Measurements from ENCODE around the gene GOLGA8N. TPM values are rescaled to one million over a fixed set of nuclear protein-coding genes. Genes with fewer than 3 reads are reported as not detected.
"Not testable (repeated sequence)": the region's sequence is repeated elsewhere in the genome, so short reads cannot be mapped to it uniquely, and the experiment has no call there.

The GOLGA8N gene
- total RNA-seq, 1 donor from 2014 or later, result 13.8 TPM

- H3K36me3 ChIP-seq; H3K4me1 ChIP-seq; H3K9me3 ChIP-seq; H3K27me3 ChIP-seq; intact Hi-C loops (cut with DNase I): not testable (repeated sequence)
- peak in 1 of 2 donors; percentile 89 for TF ChIP-seq POLR2AphosphoS5 (IDR thresholded peaks at IDR 0.05; ENCODE audit: insufficient read depth in 1 of 2, low read depth in 1 of 2)
- peak within 1 kb of the TSS; percentile 53 to 58 for H3K4me3 ChIP-seq
- DNase-seq (ENCODE audit: extremely low spot score in 2 of 2), result peak in 1 of 2 donors; percentile 87
- peak within 1 kb of the TSS; percentile 66 for H3K27ac ChIP-seq
Measured at GRCh38 chr15:32615051-32615870, 22.0 kb downstream of the GOLGA8N start, which contains the start of gene ARHGAP11A. ARHGAP11A (plus strand) TSS chr15:32615504; CDS start chr15:32616212, 708 bp downstream.

GRCh38 chr15:32615871-32616426 is 22.7 kb downstream of the GOLGA8N start:
- DNase-seq (ENCODE audit: extremely low spot score in 2 of 2); intact Hi-C loops (cut with DNase I): not testable (repeated sequence)
- peak overlapping the region; percentile 50 for H3K27ac ChIP-seq

GRCh38 chr15:32636410-32636809 is 43.2 kb downstream of the GOLGA8N start:
- DNase-seq (ENCODE audit: extremely low spot score in 2 of 2), result no peak
- no peaks in the 10 kb centered on the region for H3K27me3 ChIP-seq
- H3K9me3 ChIP-seq, result no peaks in the 10 kb centered on the region
- no peak overlapping the region for H3K4me3 ChIP-seq
- intact Hi-C loops (cut with DNase I), result no loop called here
- no peak overlapping the region for H3K27ac ChIP-seq
- no peaks in the 10 kb centered on the region for H3K4me1 ChIP-seq
- no peak for TF ChIP-seq CTCF (IDR thresholded peaks at IDR 0.05)
- no peaks in the 10 kb centered on the region for H3K36me3 ChIP-seq

More at GRCh38 chr15:32615871-32616426, 22.7 kb downstream of the GOLGA8N start:
- not testable (repeated sequence) for H3K4me1 ChIP-seq, H3K36me3 ChIP-seq, H3K27me3 ChIP-seq, H3K9me3 ChIP-seq
- peak overlapping the region; percentile 53 to 58 for H3K4me3 ChIP-seq

GRCh38 chr15:32636908-32637567 is 43.8 kb downstream of the GOLGA8N start:
- no peak for TF ChIP-seq CTCF (IDR thresholded peaks at IDR 0.05)
- TF ChIP-seq POLR2AphosphoS5 (IDR thresholded peaks at IDR 0.05; ENCODE audit: insufficient read depth in 1 of 2, low read depth in 1 of 2), result no peak
- TF ChIP-seq POLR2A (IDR thresholded peaks at IDR 0.05), result no peak
- intact Hi-C loops (cut with DNase I), result no loop called here
- H3K9me3 ChIP-seq, result no peaks in the 10 kb centered on the region
- H3K27ac ChIP-seq, result no peak overlapping the region
- no peaks in the 10 kb centered on the region for H3K36me3 ChIP-seq
- no peaks in the 10 kb centered on the region for H3K27me3 ChIP-seq
- no peak for DNase-seq (ENCODE audit: extremely low spot score in 2 of 2)
- no peak overlapping the region for H3K4me3 ChIP-seq
- no peaks in the 10 kb centered on the region for H3K4me1 ChIP-seq

- intact Hi-C loops (cut with DNase I), result no loop called here
- Histone ChIP-seq H3K4me3 (no peak overlapping the region), H3K27me3 (no peaks in the 10 kb centered on the region), H3K36me3 (no peaks in the 10 kb centered on the region), H3K27ac (no peak overlapping the region), H3K9me3 (no peaks in the 10 kb centered on the region), H3K4me1 (no peaks in the 10 kb centered on the region)
- DNase-seq (ENCODE audit: extremely low spot score in 2 of 2), result no peak
- TF ChIP-seq POLR2A (IDR thresholded peaks at IDR 0.05) (no peak), CTCF (IDR thresholded peaks at IDR 0.05) (no peak), POLR2AphosphoS5 (IDR thresholded peaks at IDR 0.05; ENCODE audit: insufficient read depth in 1 of 2, low read depth in 1 of 2) (no peak)
Measured at GRCh38 chr15:32637704-32638103, 44.4 kb downstream of the GOLGA8N start.

All from vagina (tissue), 2 donors.